NCI-H526 (cell line): Measurements from ENCODE around the gene CFAP77.

Experiments
- DNase-seq, 2 experiments: peaks; one replicate each; lab custom pipeline; 2025; lab: John Stamatoyannopoulos, UW

CFAP77 gene

GRCh38 chr9:132517815-132518550 is 108.0 kb downstream of the CFAP77 start:
- DNase-seq = no peak

- no peak for DNase-seq
Measured at GRCh38 chr9:132518626-132519025, 108.6 kb downstream of the CFAP77 start.

- DNase-seq = no peak
Measured at GRCh38 chr9:132519033-132519432, 109.0 kb downstream of the CFAP77 start.

DNA sequence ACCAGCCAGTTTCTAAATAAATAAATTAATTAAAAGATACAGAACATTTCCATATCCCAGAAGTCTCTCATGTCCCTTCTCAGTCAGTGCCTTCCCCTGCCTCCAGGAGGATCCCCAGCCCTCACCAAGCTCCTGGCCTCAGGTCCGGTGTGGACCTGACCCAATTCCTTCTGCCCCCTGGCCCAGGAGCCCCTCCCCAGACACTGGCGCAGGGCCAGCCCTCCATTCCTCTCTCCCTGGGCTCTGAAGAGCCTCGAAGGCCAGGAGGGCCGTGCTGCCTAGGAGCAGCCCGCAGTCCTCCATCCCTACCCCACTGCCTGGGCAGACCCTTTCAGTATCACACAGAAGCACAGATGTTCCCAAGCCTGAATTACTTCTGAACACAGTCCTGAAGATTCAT is 110.6 kb downstream of the CFAP77 start:
- no peak for DNase-seq

GRCh38 chr9:132525308-132526023 is 115.5 kb downstream of the CFAP77 start:
- DNase-seq = no peak

DNA sequence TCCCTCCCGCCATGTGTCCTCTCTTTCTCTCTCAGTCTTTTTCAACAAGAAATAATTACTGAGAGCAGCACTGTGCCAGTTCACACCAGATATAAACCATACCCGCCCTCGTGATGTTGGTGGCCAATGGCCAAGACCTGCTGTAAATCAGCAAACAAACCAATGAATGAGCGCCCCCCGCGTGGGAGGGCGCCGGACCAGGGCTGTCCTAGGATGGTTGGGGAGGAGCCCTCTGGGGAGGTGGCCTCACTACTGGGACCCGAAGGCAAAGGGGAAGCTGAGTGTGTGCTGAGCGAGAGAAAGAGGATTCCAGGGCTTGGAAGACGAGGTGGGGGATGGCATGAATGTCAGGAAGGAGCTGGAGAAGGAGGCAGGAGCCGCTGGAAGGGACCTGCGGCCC is 121.2 kb downstream of the CFAP77 start:
- DNase-seq = no peak

GRCh38 chr9:132531710-132532570 is 121.9 kb downstream of the CFAP77 start:
- no peak for DNase-seq

DNA sequence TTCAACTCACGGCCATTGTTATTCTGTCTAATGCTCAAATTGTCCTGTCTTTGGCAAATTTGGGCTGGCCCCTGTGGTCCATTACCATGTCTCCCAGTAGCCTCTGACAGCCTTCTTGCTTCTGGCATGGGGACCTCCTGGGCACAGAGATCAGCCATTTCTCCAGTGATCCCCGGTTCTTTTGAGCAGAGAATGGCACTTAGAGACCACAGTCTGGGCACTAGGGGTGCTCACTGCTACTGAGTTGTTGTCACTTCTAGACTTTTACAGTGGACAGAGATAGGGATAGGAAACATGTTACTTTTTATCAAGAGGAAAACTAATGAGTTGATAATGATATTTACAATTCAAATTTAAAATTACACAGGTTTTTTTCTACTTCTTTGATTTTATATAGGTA is 124.8 kb downstream of the CFAP77 start:
- DNase-seq = no peak

GRCh38 chr9:132536124-132536523 is 126.1 kb downstream of the CFAP77 start:
- no peak for DNase-seq

DNA sequence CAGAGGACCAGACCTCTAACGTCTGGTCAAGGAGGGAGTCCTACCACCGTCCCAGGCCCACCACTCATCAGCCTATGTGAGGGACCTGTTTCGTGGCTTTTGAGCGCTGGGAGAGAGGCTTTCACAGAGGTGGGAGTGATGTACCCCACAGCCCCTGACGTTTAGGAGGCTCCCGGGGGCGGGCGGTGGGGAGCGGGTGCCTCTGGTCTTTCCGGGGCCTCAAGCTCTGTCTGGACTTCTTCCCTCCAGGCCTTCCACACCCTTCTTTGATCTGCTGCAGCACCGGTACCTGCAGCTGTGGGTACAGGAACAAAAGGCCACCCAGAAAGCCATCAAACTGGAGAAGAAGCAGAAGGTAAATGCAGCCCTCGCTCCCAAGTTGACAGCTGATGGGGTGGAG is 127.3 kb downstream of the CFAP77 start:
- DNase-seq = no peak

DNA sequence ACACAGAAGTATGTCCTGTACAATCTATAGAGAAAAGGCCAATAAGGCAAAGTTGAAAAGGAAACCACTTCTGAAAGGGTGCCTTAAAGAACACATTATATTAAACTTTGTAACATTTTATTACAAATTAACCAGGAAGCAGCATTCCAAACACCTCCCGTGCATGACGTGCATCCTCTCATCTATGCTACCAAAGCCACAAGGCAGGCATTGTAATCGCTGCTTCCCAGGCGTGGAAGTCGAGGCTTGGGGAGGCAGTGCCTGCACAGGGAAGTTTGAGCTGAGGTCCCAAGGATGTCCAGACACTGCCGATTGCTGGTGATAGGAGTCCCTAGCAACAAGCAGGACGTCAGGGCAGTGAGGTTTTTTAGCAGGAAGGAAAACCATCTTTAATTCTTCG is 128.1 kb downstream of the CFAP77 start:
- DNase-seq = no peak

DNA sequence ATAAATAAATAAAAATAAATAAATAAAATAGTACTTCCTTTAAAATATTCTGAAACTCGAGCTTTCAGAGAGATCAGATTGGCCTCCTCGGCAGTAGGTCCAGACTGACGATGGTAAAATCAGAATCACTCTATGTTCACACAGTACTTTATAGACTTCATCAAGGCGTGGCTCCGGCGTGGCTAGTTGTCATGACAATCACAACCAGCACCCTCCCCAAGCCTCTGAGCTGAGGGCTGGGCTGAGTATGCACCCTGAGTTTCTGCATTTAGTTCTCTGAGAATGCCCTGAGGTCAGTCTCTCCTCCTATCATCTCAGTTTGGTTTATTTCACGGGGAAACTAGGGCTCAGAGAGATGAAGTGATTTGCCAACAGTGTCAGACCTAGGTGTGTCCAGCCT is 129.1 kb downstream of the CFAP77 start:
- no peak for DNase-seq

DNA sequence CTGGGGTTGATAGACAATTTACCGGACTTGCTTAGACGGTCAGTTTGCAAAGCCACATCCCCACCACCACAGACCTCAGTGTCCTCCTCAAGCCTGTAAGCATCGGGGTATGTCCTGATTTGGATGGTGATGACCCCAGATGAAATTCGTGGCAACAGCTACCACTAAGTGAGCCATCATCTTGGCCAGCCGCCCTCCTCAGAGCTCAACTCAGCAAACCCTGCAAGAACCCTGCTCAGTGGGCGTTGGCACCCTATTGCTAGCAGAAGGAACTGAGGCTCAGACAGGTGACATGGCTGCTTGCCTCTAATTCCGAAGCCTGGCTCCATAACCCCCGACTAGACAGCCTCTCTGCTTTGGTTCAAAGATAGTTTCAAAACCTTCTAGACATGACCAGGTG is 131.0 kb downstream of the CFAP77 start:
- DNase-seq = no peak

DNA sequence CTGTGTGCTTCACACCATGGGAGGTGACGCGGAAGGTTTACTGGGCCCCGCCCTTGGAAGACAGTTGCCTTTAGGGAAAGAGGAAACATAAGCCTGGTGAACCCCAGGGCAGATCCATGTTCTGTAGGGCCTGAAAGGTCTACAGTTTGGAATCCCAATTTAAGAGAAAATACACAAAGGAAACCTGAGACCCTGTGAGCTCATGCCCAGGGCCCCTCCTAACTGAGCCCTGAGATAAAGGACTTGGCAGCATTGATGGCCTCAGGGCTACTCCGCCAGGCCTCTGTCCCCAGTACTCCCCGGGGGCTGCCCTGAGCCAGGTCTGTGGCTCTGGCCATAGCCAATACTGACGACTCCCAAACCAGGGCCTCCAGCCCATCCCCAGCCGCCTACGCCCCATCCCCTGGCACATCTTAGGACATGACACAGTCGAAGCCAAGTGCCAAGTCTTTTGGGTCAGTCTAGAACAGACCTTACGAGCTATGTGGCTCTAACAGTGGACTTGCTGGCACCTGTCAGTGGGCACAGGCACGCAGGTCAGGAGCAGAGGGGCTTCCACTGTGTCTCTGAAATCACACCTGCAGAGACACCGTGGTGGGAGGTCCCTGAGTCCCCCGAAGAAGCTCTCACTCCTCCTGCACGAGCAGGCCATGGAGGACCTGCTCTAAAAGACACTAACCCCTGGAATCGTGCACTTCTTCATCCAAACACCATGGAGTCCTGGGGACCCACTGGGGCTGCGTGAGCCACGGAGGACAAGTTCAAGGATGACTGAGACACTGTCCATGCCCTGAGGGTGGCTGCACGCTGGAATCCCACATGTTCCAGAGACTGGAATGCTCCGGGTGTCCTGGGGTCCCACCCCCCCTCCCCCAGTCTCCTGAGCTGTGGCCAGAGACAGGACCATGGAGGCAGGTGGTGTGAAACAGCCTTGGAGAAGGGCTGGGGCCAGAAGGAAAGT is 132.1 kb downstream of the CFAP77 start:
- no peak for DNase-seq

DNA sequence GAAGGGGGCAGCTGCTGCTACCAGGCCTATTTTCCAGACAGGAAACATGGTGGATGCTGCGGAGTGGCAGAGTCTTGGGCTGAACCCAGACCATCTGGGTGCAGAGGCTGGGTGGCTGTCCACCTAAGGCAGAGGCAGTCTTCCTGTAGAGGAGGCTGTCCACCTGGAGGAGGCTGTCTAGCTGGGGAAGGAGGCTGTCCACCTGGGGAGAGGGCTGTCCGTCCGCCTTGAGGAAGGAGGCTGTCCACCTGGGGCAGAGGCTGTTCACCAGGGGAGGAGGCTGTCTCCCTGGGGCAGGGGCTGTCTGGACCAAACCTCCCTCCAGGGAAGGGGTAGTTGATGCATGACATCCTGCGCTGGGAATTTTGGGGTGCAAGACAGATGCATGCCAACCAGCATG is 133.2 kb downstream of the CFAP77 start:
- no peak for DNase-seq

DNA sequence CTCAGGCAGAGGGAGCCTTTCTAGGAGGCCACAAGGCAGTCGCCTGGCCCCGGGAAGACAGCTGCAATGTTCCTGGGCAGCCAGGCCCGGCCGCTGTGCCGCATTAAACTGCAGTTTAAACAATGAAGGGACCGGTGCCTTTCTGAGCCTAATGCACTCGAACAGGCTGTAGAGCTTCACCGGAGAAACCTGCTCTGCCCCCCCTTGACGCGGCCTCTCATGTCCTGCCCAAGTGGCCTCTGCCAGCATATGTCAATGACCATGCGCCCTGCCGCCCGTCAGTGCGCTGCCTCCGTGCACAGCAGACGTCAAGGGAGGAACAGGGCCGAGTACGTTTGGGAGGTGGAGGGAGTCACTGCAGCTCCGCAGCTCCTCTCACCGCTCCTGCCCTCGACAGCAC is 133.9 kb downstream of the CFAP77 start:
- no peak for DNase-seq

- DNase-seq = no peak
Measured at GRCh38 chr9:132545578-132545977, 135.6 kb downstream of the CFAP77 start.

- DNase-seq = peak; percentile 11 to 51
Measured at GRCh38 chr9:132546148-132547051, 136.4 kb downstream of the CFAP77 start.

DNA sequence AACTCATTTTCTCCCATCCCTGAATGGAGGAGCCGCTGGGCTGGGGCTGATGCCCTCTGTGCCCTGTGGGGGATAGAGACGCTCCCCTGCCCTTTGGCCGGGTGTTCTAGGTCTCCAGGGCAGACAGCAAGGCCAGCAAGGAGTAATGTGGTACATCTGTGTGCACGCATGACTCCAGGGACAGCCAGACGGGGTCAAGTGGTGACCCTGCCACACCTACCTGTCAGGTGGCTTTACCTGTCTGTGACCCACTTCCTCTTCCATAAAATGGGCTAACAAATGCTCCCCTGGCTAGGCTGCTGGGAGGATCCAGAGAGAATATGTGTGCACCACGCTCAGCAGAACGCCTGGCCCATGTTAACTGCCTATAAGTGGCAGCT is 137.0 kb downstream of the CFAP77 start:
- DNase-seq = no peak

DNA sequence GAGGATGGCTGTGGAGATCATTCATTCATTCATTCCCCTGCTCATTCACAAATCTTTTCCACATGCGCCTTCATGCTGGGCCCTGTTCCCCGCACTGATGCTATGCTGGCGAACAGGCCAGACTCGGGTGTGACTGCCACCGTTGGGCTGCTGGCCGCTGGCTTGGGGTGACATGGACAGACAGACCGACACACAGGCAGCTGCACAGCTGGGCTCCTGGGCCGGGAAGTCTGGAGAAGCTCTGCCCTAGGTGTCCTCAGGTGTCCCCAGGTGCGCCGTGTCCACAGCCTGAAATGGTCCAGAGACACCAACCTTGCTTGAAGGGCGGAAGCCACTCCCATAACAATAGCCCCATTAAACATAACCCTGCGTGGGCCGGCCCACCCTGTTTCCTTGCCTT is 137.4 kb downstream of the CFAP77 start:
- no peak for DNase-seq
